GM19395 (cell line): ENCODE results near the gene RAD51B.

Experiments
- ATAC-seq: cut with Tn5 transposase; IDR thresholded peaks from one replicate; pipeline ENCODE4 v1.9.1; 2021; ENCODE audit warnings: mild to moderate bottlenecking, moderate library complexity; ENCODE audit not compliant: unreplicated experiment

Gene RAD51B

GRCh38 chr14:68141281-68142088, 321.9 kb downstream of the RAD51B start:
- ATAC-seq = no peak

- no peak for ATAC-seq
These were observed 323.8 kb downstream of the RAD51B start for GRCh38 chr14:68143341-68143841.

- ATAC-seq = no peak
These were observed 324.6 kb downstream of the RAD51B start for GRCh38 chr14:68144051-68144681.

- no peak for ATAC-seq
These were observed 325.5 kb downstream of the RAD51B start for GRCh38 chr14:68145036-68145435.

GRCh38 chr14:68145539-68145938, 326.0 kb downstream of the RAD51B start:
- ATAC-seq = no peak

- no peak for ATAC-seq
These were observed 327.2 kb downstream of the RAD51B start for GRCh38 chr14:68146818-68147217.

GRCh38 chr14:68147303-68147702, 327.7 kb downstream of the RAD51B start:
- no peak for ATAC-seq

GRCh38 chr14:68148276-68148675, 328.7 kb downstream of the RAD51B start:
- no peak for ATAC-seq

GRCh38 chr14:68148763-68149162, 329.2 kb downstream of the RAD51B start:
- ATAC-seq = no peak

- no peak for ATAC-seq
These were observed 333.7 kb downstream of the RAD51B start for GRCh38 chr14:68153275-68153674.

- no peak for ATAC-seq
These were observed 334.7 kb downstream of the RAD51B start for GRCh38 chr14:68154275-68154674.

GRCh38 chr14:68157971-68158371, 338.4 kb downstream of the RAD51B start:
- ATAC-seq = no peak

GRCh38 chr14:68158640-68159039, 339.1 kb downstream of the RAD51B start:
- no peak for ATAC-seq

- no peak for ATAC-seq
These were observed 340.4 kb downstream of the RAD51B start for GRCh38 chr14:68159701-68160633.

- no peak for ATAC-seq
These were observed 341.4 kb downstream of the RAD51B start for GRCh38 chr14:68160779-68161546.

GRCh38 chr14:68162887-68163286, 343.3 kb downstream of the RAD51B start:
- no peak for ATAC-seq

- ATAC-seq = no peak
These were observed 345.1 kb downstream of the RAD51B start for GRCh38 chr14:68164711-68165113.

GRCh38 chr14:68165274-68165843, 345.8 kb downstream of the RAD51B start:
- ATAC-seq = no peak

GRCh38 chr14:68166731-68167382, 347.3 kb downstream of the RAD51B start:
- ATAC-seq = no peak
